SU-DHL-6 (cell line): ENCODE results near the gene MRPL41.
"Not testable (repeated sequence)": the region's sequence is repeated elsewhere in the genome, so short reads cannot be mapped to it uniquely, and the experiment has no call there.

Experiments used
- H2AFZ ChIP-seq: fragments of 200-600 bp; sonication (generic); 2 replicates; pipeline ENCODE4 v1.6.1; 2014; ENCODE audit warnings: low read depth, mild to moderate bottlenecking, moderate library complexity, mixed read lengths, antibody characterized with exemption, low read length; ENCODE audit not compliant: severe bottlenecking
- H3F3A ChIP-seq: fragments of 200-600 bp; shearing (Covaris generic); 2 replicates; pipeline ENCODE4 v1.6.0; 2016; ENCODE audit warnings: antibody characterized with exemption, mild to moderate bottlenecking; ENCODE audit not compliant: insufficient read depth
- H3K27ac ChIP-seq: fragments of 200-600 bp; sonication (generic); 2 replicates; pipeline ENCODE4 v1.5.1; 2016; ENCODE audit warnings: low read depth, mild to moderate bottlenecking, low read length, moderate library complexity, mixed read lengths
- H3K27me3 ChIP-seq: fragments of 200-600 bp; sonication (generic), shearing (Covaris generic); 2 replicates; pipeline ENCODE4 v1.6.0; 2014; ENCODE audit warnings: mild to moderate bottlenecking, low read length
- H3K36me3 ChIP-seq: fragments of 200-600 bp; sonication (generic); 2 replicates; pipeline ENCODE4 v1.6.1; 2014; ENCODE audit warnings: mild to moderate bottlenecking, low read length, mixed read lengths
- H3K4me2 ChIP-seq: fragments of 300-600, 200-600 bp; shearing (Covaris generic), sonication (generic); 2 replicates; pipeline ENCODE4 v1.6.0; 2014; ENCODE audit warnings: low read length, low read depth, mild to moderate bottlenecking; ENCODE audit not compliant: poor library complexity, severe bottlenecking
- H3K4me3 ChIP-seq: fragments of 200-600 bp; sonication (generic); 2 replicates; pipeline ENCODE4 v1.5.1; 2014; ENCODE audit warnings: antibody characterized with exemption, low read length, mild to moderate bottlenecking, mixed read lengths; ENCODE audit not compliant: insufficient read depth, poor library complexity, severe bottlenecking
- H3K79me2 ChIP-seq: fragments of 200-600 bp; sonication (generic); 2 replicates; pipeline ENCODE4 v1.6.1; 2014; ENCODE audit warnings: mild to moderate bottlenecking, low read length, moderate library complexity; ENCODE audit not compliant: insufficient read depth
- H3K9ac ChIP-seq: fragments of 200-600 bp; sonication (generic); 2 replicates; pipeline ENCODE4 v1.7.0; 2014; ENCODE audit warnings: mild to moderate bottlenecking, low read length
- H3K9me2 ChIP-seq: fragments of 200-600 bp; sonication (generic); replicated peaks from 2 replicates; pipeline ENCODE4 v1.6.1; 2014; ENCODE audit warnings: low read length; ENCODE audit not compliant: insufficient read depth
- H3K9me3 ChIP-seq: fragments of 200-600 bp; sonication (generic); 2 replicates; pipeline ENCODE4 v1.6.1; 2014; ENCODE audit warnings: low read length, mixed read lengths; ENCODE audit not compliant: insufficient read depth
- H4K20me1 ChIP-seq: fragments of 200-600 bp; sonication (generic); 2 replicates; pipeline ENCODE4 v1.6.1; 2014; ENCODE audit warnings: low read depth, mild to moderate bottlenecking, antibody characterized with exemption, low read length, moderate library complexity, mixed read lengths
- CTCF ChIP-seq: fragments of 200-600 bp; sonication (generic); IDR thresholded peaks from one replicate; pipeline ENCODE4 v1.5.1; 2017; ENCODE audit warnings: antibody characterized with exemption, mild to moderate bottlenecking, low read length, moderate library complexity; ENCODE audit not compliant: insufficient read depth, poor library complexity, severe bottlenecking
- EZH2phosphoT487 ChIP-seq: fragments of 200-600 bp; sonication (generic), shearing (Covaris generic); conservative IDR thresholded peaks from 2 replicates; pipeline ENCODE4 v1.6.1; 2018; ENCODE audit warnings: mild to moderate bottlenecking, antibody characterized with exemption, low read length, moderate library complexity, mixed read lengths

Gene MRPL41

DNA sequence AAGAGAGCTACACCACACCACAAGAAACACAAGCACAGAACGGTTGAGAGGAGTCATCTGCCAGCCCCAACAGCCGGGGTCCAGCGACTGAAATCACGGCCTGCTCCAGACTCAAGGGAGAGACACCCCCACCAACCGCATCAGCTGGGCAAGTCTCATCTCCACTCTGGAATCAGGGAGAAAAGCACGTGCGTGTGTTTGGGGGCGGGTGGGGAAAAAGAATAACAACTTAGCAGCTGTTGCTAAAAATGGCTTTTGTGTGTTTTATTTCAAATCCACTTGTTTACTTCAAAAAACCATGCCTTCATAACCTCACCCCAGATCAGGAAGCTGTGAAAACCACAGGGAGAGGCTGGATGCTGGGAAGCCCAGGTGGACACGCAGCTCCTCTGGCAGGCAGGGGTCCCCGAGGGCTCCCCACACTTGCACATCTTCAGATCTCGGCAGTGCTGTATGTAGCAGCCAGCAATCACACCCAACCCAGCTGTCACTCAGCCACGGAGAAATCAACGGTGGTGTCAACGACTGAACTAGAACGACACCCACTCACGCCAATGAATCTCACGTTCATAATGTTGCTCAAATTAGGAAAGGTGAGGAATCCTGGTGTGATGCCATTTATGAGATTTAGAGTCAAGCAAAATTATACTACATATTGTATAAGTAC lies 20.4 kb upstream of the MRPL41 start:
- Histone ChIP-seq H2AFZ (no peak overlapping the region), H3K4me3 (no peak overlapping the region), H3K27me3 (no peaks in the 10 kb centered on the region), H3K9ac (no peak overlapping the region), H4K20me1 (no peaks in the 10 kb centered on the region), H3K79me2 (no peaks in the 10 kb centered on the region), H3K9me3 (no peaks in the 10 kb centered on the region), H3K9me2 (no peaks in the 10 kb centered on the region), H3F3A (peaks cover 10% of the 10 kb centered on the region), H3K4me2 (no peak overlapping the region), H3K36me3 (no peaks in the 10 kb centered on the region), H3K27ac (no peak overlapping the region)
- no peak for TF ChIP-seq EZH2phosphoT487
- TF ChIP-seq CTCF = no peak

GRCh38 chr9:137532891-137533468 lies 18.7 kb upstream of the MRPL41 start:
- not testable (repeated sequence) for H3K27ac ChIP-seq, H2AFZ ChIP-seq, H3K4me3 ChIP-seq, H3F3A ChIP-seq, H3K4me2 ChIP-seq, H3K79me2 ChIP-seq, H3K9ac ChIP-seq, H3K9me2 ChIP-seq, H3K36me3 ChIP-seq, H3K9me3 ChIP-seq, H3K27me3 ChIP-seq, H4K20me1 ChIP-seq

- H2AFZ ChIP-seq = peak overlapping the region; percentile 88
- TF ChIP-seq EZH2phosphoT487 = no peak
- peak; percentile 34 for TF ChIP-seq CTCF
- no peaks in the 10 kb centered on the region for H4K20me1 ChIP-seq
- no peaks in the 10 kb centered on the region for H3K36me3 ChIP-seq
- no peak overlapping the region for H3K4me3 ChIP-seq
- H3K9me3 ChIP-seq = no peaks in the 10 kb centered on the region
- H3K27me3 ChIP-seq = no peaks in the 10 kb centered on the region
- H3K79me2 ChIP-seq = no peaks in the 10 kb centered on the region
- H3K4me2 ChIP-seq = peak overlapping the region; percentile 29
- no peaks in the 10 kb centered on the region for H3K9me2 ChIP-seq
- peaks cover 10% of the 10 kb centered on the region for H3F3A ChIP-seq
- H3K9ac ChIP-seq = peak overlapping the region; percentile 32; the same call in 1 of the 2 replicates
- peak overlapping the region; percentile 44; the same call in 1 of the 2 replicates for H3K27ac ChIP-seq
Observed at GRCh38 chr9:137534256-137535119, 17.2 kb upstream of the MRPL41 start.
